Erythroblast (primary cell): Measurements from ENCODE around the gene UGT2A1.

Experiments
- GATA1 ChIP-seq: IDR thresholded peaks from 2 replicates; pipeline ENCODE4 v1.6.1; 2011; ENCODE audit warnings: low read depth, mild to moderate bottlenecking, control low read depth, low read length, moderate library complexity
- POLR2A ChIP-seq: IDR thresholded peaks from 2 replicates; pipeline ENCODE4 v1.6.1; 2011; ENCODE audit warnings: mild to moderate bottlenecking, low read length

DNA sequence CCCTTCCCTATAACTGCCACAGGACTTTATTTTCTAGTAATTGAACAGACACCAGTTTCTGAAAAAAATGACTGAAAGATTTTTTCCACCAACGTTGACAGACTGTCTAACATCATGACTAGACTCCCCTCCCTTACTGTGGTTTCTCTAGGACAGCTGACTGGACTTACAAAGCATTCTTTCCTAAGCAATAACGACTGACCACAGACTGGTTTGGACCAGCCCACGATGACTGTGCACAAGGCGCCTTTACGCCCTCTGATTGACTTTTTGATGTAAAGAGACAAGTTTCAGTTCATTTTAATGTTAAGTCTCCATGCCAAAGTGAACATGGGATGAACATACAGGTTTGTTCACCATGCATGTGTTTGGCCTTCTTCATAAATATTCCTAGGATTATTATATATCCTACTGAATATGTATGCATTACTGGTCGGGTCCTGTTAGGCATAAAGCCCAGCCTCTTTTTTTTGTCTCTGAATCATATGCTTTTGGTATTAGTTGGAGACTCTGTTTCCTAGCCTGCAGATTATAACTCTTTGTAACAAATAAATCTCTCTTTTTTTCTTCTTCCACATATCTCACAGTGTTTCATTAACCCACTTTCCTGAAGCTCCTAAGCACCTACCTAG lies 106.8 kb downstream of the UGT2A1 start:
- no peak for TF ChIP-seq POLR2A
- no peak for TF ChIP-seq GATA1
